H9 (cell line): ENCODE results near the gene POLL. TPM values are rescaled to one million over a fixed set of nuclear protein-coding genes. Genes with fewer than 3 reads are reported as not detected.

ENCODE experiments used
- DNase-seq: peaks from one replicate; pipeline ENCODE4 v3.0.0-alpha.2; 2017
- H2AFZ ChIP-seq: one replicate; pipeline ENCODE4 v1.6.1; 2013; ENCODE audit warnings: mild to moderate bottlenecking, low read length, control low read depth, moderate library complexity
- H2AK5ac ChIP-seq: 2 replicates; pipeline ENCODE4 v1.6.1; 2013; ENCODE audit warnings: low read length, control low read depth, mixed read lengths; ENCODE audit not compliant: insufficient read length
- H2BK120ac ChIP-seq: one replicate; pipeline ENCODE4 v1.6.1; 2013; ENCODE audit warnings: low read depth, mild to moderate bottlenecking, low read length, control low read depth, inconsistent platforms; ENCODE audit not compliant: poor library complexity, severe bottlenecking
- H2BK12ac ChIP-seq: 2 replicates; pipeline ENCODE4 v1.6.1; 2013; ENCODE audit warnings: low read length, control low read depth, mixed read lengths, low read depth; ENCODE audit not compliant: insufficient read length
- H2BK15ac ChIP-seq: 2 replicates; pipeline ENCODE4 v1.6.1; 2013; ENCODE audit warnings: low read depth, low read length, control low read depth
- H2BK20ac ChIP-seq: one replicate; pipeline ENCODE4 v1.6.1; 2013; ENCODE audit warnings: low read depth, mild to moderate bottlenecking, low read length, control low read depth, inconsistent platforms; ENCODE audit not compliant: poor library complexity, severe bottlenecking
- H2BK5ac ChIP-seq: 2 replicates; pipeline ENCODE4 v1.6.1; 2013; ENCODE audit warnings: low read length, control low read depth, mixed read lengths; ENCODE audit not compliant: insufficient read length
- H3K14ac ChIP-seq: 2 replicates; pipeline ENCODE4 v1.6.1; 2013; ENCODE audit warnings: low read length, control low read depth; ENCODE audit not compliant: insufficient read depth
- H3K18ac ChIP-seq: 2 replicates; pipeline ENCODE4 v1.6.1; 2013; ENCODE audit warnings: low read depth, mild to moderate bottlenecking, mixed read lengths, low read length, control low read depth; ENCODE audit not compliant: insufficient read length
- H3K23ac ChIP-seq: 2 replicates; pipeline ENCODE4 v1.6.1; 2013; ENCODE audit warnings: low read length, control low read depth, mixed read lengths, low read depth; ENCODE audit not compliant: insufficient read length
- H3K23me2 ChIP-seq: 2 replicates; pipeline ENCODE4 v1.6.1; 2013; ENCODE audit warnings: low read depth, mild to moderate bottlenecking, mixed read lengths, low read length, control low read depth; ENCODE audit not compliant: insufficient read length, poor library complexity, severe bottlenecking
- H3K27ac ChIP-seq: 2 replicates; pipeline ENCODE4 v1.5.1; 2013; ENCODE audit warnings: low read length, control low read depth, mixed read lengths, low read depth; ENCODE audit not compliant: insufficient read length
- H3K27me3 ChIP-seq: 2 replicates; pipeline ENCODE4 v1.6.1; 2013; ENCODE audit warnings: low read length, control low read depth, inconsistent platforms; ENCODE audit not compliant: insufficient read depth
- H3K4ac ChIP-seq: 2 replicates; pipeline ENCODE4 v1.6.1; 2013; ENCODE audit warnings: low read depth, mild to moderate bottlenecking, control low read depth, inconsistent platforms, low read length, moderate library complexity
- H3K4me1 ChIP-seq: 2 replicates; pipeline ENCODE4 v1.6.1; 2013; ENCODE audit warnings: low read length, control low read depth, inconsistent platforms; ENCODE audit not compliant: insufficient read depth
- H3K4me2 ChIP-seq: 2 replicates; pipeline ENCODE4 v1.6.1; 2013; ENCODE audit warnings: low read length, control low read depth, mixed read lengths; ENCODE audit not compliant: insufficient read length, insufficient read depth
- H3K56ac ChIP-seq: 2 replicates; pipeline ENCODE4 v1.6.1; 2013; ENCODE audit warnings: low read depth, mild to moderate bottlenecking, mixed read lengths, low read length, control low read depth; ENCODE audit not compliant: insufficient read length
- H3K79me1 ChIP-seq: 2 replicates; pipeline ENCODE4 v1.6.1; 2013; ENCODE audit warnings: low read depth, mild to moderate bottlenecking, moderate library complexity, low read length, control low read depth, inconsistent platforms; ENCODE audit not compliant: insufficient read depth, poor library complexity, severe bottlenecking
- H3K79me2 ChIP-seq: 2 replicates; pipeline ENCODE4 v1.6.1; 2013; ENCODE audit warnings: low read length, control low read depth, inconsistent platforms; ENCODE audit not compliant: insufficient read depth
- H3K9ac ChIP-seq: 2 replicates; pipeline ENCODE4 v1.6.1; 2013; ENCODE audit warnings: low read length, control low read depth, mixed read lengths; ENCODE audit not compliant: insufficient read length; ENCODE audit errors: extremely low read depth
- H3K9me3 ChIP-seq: one replicate; pipeline ENCODE4 v1.6.1; 2013; ENCODE audit warnings: low read depth, low read length, inconsistent platforms; ENCODE audit not compliant: control insufficient read depth
- H3T11ph ChIP-seq: one replicate; pipeline ENCODE4 v1.6.1; 2013; ENCODE audit warnings: mild to moderate bottlenecking, low read length, control low read depth, inconsistent platforms
- H4K20me1 ChIP-seq: one replicate; pipeline ENCODE4 v1.6.1; 2013; ENCODE audit not compliant: control insufficient read depth, insufficient read length, insufficient read depth
- H4K5ac ChIP-seq: 2 replicates; pipeline ENCODE4 v1.6.1; 2013; ENCODE audit warnings: low read depth, mild to moderate bottlenecking, mixed read lengths, low read length, control low read depth; ENCODE audit not compliant: insufficient read length
- H4K8ac ChIP-seq: replicated peaks from 2 replicates; pipeline ENCODE4 v1.6.1; 2013; ENCODE audit warnings: low read length, control low read depth, mixed read lengths, low read depth; ENCODE audit not compliant: insufficient read length
- H4K91ac ChIP-seq: 2 replicates; pipeline ENCODE4 v1.6.1; 2013; ENCODE audit warnings: low read depth, mild to moderate bottlenecking, moderate library complexity, mixed read lengths, low read length, control low read depth; ENCODE audit not compliant: insufficient read length
- H3K27ac Mint-ChIP-seq, 3 experiments: 2 replicates in 2 of 3; 3 replicates in 1 of 3; pipeline ENCODE4 v1.8.0; 2020 to 2021; ENCODE audit warnings: mixed read lengths in 3 of 3, mild to moderate bottlenecking in 1 of 3, moderate library complexity in 1 of 3
- H3K27me3 Mint-ChIP-seq: 2 replicates; pipeline ENCODE4 v1.8.0; 2021; ENCODE audit warnings: low read depth, mild to moderate bottlenecking, moderate library complexity, mixed read lengths
- H3K36me3 Mint-ChIP-seq, 3 experiments: 2 replicates in 2 of 3; 3 replicates in 1 of 3; pipeline ENCODE4 v1.8.0; 2020 to 2021; ENCODE audit warnings: low read depth in 3 of 3, mixed read lengths in 3 of 3; ENCODE audit not compliant: insufficient read depth in 1 of 3
- H3K4me1 Mint-ChIP-seq, 2 experiments: 2 replicates each; pipeline ENCODE4 v1.8.0; 2020; ENCODE audit warnings: mixed read lengths in 2 of 2
- H3K4me3 Mint-ChIP-seq, 2 experiments: 2 replicates in 1 of 2; 3 replicates in 1 of 2; pipeline ENCODE4 v1.8.0; 2020 to 2021; ENCODE audit warnings: mild to moderate bottlenecking in 2 of 2, mixed read lengths in 2 of 2, moderate library complexity in 1 of 2
- H3K9me3 Mint-ChIP-seq, 2 experiments: 2 replicates in 1 of 2; 3 replicates in 1 of 2; pipeline ENCODE4 v1.8.0; 2020; ENCODE audit warnings: mild to moderate bottlenecking in 2 of 2, mixed read lengths in 2 of 2, moderate library complexity in 1 of 2
- CTCF ChIP-seq: fragments of 200-600 bp; sonication (generic); conservative IDR thresholded peaks from 3 replicates; pipeline ENCODE4 v1.8.0; 2021; ENCODE audit warnings: antibody characterized with exemption, mild to moderate bottlenecking
- WGBS: extraction: QIAGEN DNeasy Blood & Tissue Kit; methylation state at CpG from one replicate; pipeline ENCODE4 v1.1.7; 2013; ENCODE audit warnings: missing lambda C conversion rate, low lambda C conversion rate, mixed read lengths; ENCODE audit not compliant: insufficient read length; ENCODE audit errors: extremely low coverage; 5-methylcytosine and 5-hydroxymethylcytosine counted together
- total RNA-seq: library from RNA; stranded (reverse); gene quantifications from 2 replicates; pipeline ENCODE4 v1.2.1, GENCODE V29; 2021

The POLL gene
- total RNA-seq, 1 experiment from 2014 or later: 30.8 TPM

DNA sequence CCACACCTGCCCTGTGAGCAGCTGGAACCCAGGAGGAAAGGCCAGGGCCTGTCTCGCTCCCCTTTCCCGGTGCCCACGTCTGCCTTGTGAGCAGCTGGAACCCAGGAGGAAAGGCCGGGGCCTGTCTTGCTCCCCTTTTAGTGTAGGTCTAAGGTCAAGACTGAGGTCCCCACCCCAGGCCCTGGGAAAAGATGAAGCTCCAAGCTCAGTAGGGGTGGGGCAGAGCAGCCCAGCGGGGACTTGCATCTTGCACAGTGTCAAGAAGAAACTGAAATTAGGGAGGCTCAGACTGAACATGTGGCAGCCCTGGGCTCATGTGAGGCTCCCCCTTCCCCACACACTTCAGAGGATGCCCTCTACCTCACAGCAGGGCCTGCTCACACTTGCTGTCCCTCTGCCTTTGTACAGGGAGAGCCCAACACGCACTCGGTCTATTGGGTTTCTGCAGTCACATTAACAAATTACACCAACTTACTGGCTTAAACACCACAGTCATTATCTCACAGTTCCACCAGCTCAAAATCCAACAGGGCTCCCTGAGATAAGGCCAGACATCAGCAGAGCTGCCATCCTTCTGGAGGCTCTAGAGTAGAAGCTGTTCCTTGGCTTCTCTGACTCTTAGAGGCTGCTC lies 12.4 kb downstream of the POLL start:
- no peak overlapping the region for H2BK15ac ChIP-seq
- whole genome bisulfite sequencing: no CpG with 5 or more reads among the region's 7 CpGs
- no peak for DNase-seq
- H4K8ac ChIP-seq: no peak overlapping the region
- peaks cover 3 to 8% of the 10 kb centered on the region in 2 experiments; a peak in 4 of 5 replicates for H3K9me3 Mint-ChIP-seq
- H4K91ac ChIP-seq: no peak overlapping the region
- H3K4ac ChIP-seq: no peak overlapping the region
- H2BK5ac ChIP-seq: no peak overlapping the region
- H2AK5ac ChIP-seq: no peak overlapping the region
- no peak overlapping the region for H2BK120ac ChIP-seq
- no peak overlapping the region for H3T11ph ChIP-seq
- no peak overlapping the region for H4K5ac ChIP-seq
- H2AFZ ChIP-seq: no peak overlapping the region
- peaks cover 22 to 31% of the 10 kb centered on the region in 2 experiments for H3K4me1 Mint-ChIP-seq
- peaks cover 3% of the 10 kb centered on the region for H4K20me1 ChIP-seq
- no peaks in the 10 kb centered on the region for H3K9me3 ChIP-seq
- H3K79me1 ChIP-seq: no peaks in the 10 kb centered on the region
- no peak overlapping the region for H3K23ac ChIP-seq
- H2BK20ac ChIP-seq: no peak overlapping the region
- H3K4me3 Mint-ChIP-seq: no peak overlapping the region
- 0 out of 2 replicates have a peak, but pooled peaks cover under 1% of the 10 kb centered on the region for H3K4me1 ChIP-seq
- no peak overlapping the region for H3K14ac ChIP-seq
- H3K56ac ChIP-seq: no peak overlapping the region
- H3K27me3 Mint-ChIP-seq: peaks cover 38% of the 10 kb centered on the region
- no peaks in the 10 kb centered on the region for H3K79me2 ChIP-seq
- peaks cover 3% of the 10 kb centered on the region for H3K23me2 ChIP-seq
- no peak overlapping the region for H3K18ac ChIP-seq
- H3K27ac Mint-ChIP-seq: no peak overlapping the region
- no peak overlapping the region for H3K4me2 ChIP-seq
- H3K27ac ChIP-seq: no peak overlapping the region
- H2BK12ac ChIP-seq: no peak overlapping the region
- no peak overlapping the region for H3K9ac ChIP-seq
- H3K27me3 ChIP-seq: peaks cover 6% of the 10 kb centered on the region; the same call in 1 of the 2 replicates
- no peak for TF ChIP-seq CTCF
- H3K36me3 Mint-ChIP-seq: peaks cover 18 to 39% (median 32%) of the 10 kb centered on the region in 3 experiments
